GM21381 (cell line): ENCODE measurements around the gene GALM.
"Not testable (repeated sequence)": the region's sequence is repeated elsewhere in the genome, so short reads cannot be mapped to it uniquely, and the experiment has no call there.

Source experiments
- ATAC-seq: cut with Tn5 transposase; IDR thresholded peaks from one replicate; pipeline ENCODE4 v1.9.1; 2021; ENCODE audit warnings: mild to moderate bottlenecking, moderate library complexity; ENCODE audit not compliant: unreplicated experiment

The GALM gene

GRCh38 chr2:38665854-38666555 is at the start of gene GALM:
TSS of gene GALM (plus strand) at chr2:38666114. CDS start at chr2:38666162, 48 bp downstream.
- no peak for ATAC-seq

GRCh38 chr2:38617301-38617700 is 48.6 kb upstream of the GALM start:
- ATAC-seq: no peak

GRCh38 chr2:38619458-38620164 is 46.3 kb upstream of the GALM start:
- ATAC-seq: peak; percentile 50

- ATAC-seq: no peak
Measured at GRCh38 chr2:38620282-38620977, 45.5 kb upstream of the GALM start.

GRCh38 chr2:38621018-38621417 is 44.9 kb upstream of the GALM start:
- ATAC-seq: no peak

- ATAC-seq: no peak
Measured at GRCh38 chr2:38622210-38622609, 43.7 kb upstream of the GALM start.

GRCh38 chr2:38626326-38627035 is 39.4 kb upstream of the GALM start:
- ATAC-seq: no peak

- ATAC-seq: no peak
Measured at GRCh38 chr2:38627391-38627790, 38.5 kb upstream of the GALM start.

GRCh38 chr2:38629684-38630083 is 36.2 kb upstream of the GALM start:
- no peak for ATAC-seq

- no peak for ATAC-seq
Measured at GRCh38 chr2:38631976-38632375, 33.9 kb upstream of the GALM start.

- ATAC-seq: no peak
Measured at GRCh38 chr2:38632980-38633379, 32.9 kb upstream of the GALM start.

GRCh38 chr2:38633895-38634294 is 32.0 kb upstream of the GALM start:
- no peak for ATAC-seq

GRCh38 chr2:38634684-38635083 is 31.2 kb upstream of the GALM start:
- ATAC-seq: peak; percentile 84

- ATAC-seq: no peak
Measured at GRCh38 chr2:38635139-38635538, 30.8 kb upstream of the GALM start.

GRCh38 chr2:38636069-38636468 is 29.8 kb upstream of the GALM start:
- ATAC-seq: no peak

GRCh38 chr2:38642373-38643017 is 23.4 kb upstream of the GALM start:
- not testable (repeated sequence) for ATAC-seq

GRCh38 chr2:38643021-38643671 is 22.8 kb upstream of the GALM start:
- no peak for ATAC-seq

- ATAC-seq: not testable (repeated sequence)
Measured at GRCh38 chr2:38643683-38644511, 22.0 kb upstream of the GALM start.

- no peak for ATAC-seq
Measured at GRCh38 chr2:38648107-38648761, 17.7 kb upstream of the GALM start.
